ENCODE data around the gene FNDC1. TPM values are rescaled to one million over a fixed set of nuclear protein-coding genes. Genes with fewer than 3 reads are reported as not detected.

Gene FNDC1
- total and polyA plus RNA-seq, 2 donors (not counting 1 experiment from before 2014, with no cell fraction given), result not detected

DNA sequence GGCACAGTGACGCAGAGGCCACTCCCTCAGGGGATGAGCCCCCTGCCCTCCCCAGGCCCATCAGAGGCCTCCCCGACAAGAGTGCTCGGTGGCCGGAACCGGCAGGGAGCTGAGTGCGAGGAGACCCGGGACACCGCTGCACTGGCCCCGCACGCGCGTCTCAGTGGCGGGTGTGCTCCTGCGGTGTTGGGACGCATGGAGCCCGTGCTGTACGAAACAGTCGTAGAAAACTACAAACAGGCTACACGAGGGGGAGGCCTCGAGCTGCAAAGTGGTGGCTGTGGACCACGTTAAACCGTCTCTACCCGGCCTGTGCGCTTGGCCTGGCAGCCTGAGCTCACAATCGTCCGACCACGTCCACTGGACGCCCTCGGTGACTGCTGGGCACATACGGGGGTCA is 40.2 kb upstream of the FNDC1 start:
- Histone ChIP-seq H3K79me2 (ENCODE audit: control insufficient read depth, insufficient read depth, low read length) (no peaks in the 10 kb centered on the region), H3K27me3 (replicated peaks in 1 of 4; ENCODE audit: control extremely low read depth in 1 of 4, control insufficient read depth in 3 of 4, insufficient read depth in 4 of 4, low read length in 3 of 4) (no peaks in the 10 kb centered on the region), H3K4me3 (ENCODE audit: control extremely low read depth in 1 of 5, extremely low read depth in 1 of 5, insufficient read depth in 1 of 5, low read depth in 2 of 5, low read length in 4 of 5) (no peak overlapping the region), H4K20me1 (ENCODE audit: control insufficient read depth, insufficient read depth, low read length, poor library complexity, severe bottlenecking) (no peaks in the 10 kb centered on the region), H3K4me2 (replicated peaks; ENCODE audit: low read depth, low read length, poor library complexity, severe bottlenecking) (no peak overlapping the region), H3K27ac (ENCODE audit: low read length in 2 of 2) (no peak overlapping the region), H3K4me1 (ENCODE audit: control insufficient read depth in 2 of 2, insufficient read depth in 2 of 2, low read length in 2 of 2) (peaks cover 31 to 35% of the 10 kb centered on the region in 2 donors), H3K9ac (ENCODE audit: low read length) (no peak overlapping the region), H3K9me3 (ENCODE audit: control extremely low read depth in 1 of 3, control insufficient read depth in 2 of 3, insufficient read depth in 1 of 3, low read length in 2 of 3) (peaks cover 0 to 10% (median 0%) of the 10 kb centered on the region in 3 donors), H3K36me3 (replicated peaks in 1 of 2; ENCODE audit: control extremely low read depth in 1 of 2, control insufficient read depth in 1 of 2, extremely low read depth in 1 of 2, insufficient read depth in 2 of 2, low read length in 1 of 2) (no peaks in the 10 kb centered on the region), H2AFZ (ENCODE audit: insufficient read depth, low read depth, low read length, poor library complexity, severe bottlenecking) (no peak overlapping the region)
- 96% methylated on average over 30 of the region's 30 CpGs for WGBS (ENCODE audit: insufficient coverage)
- Mint-ChIP-seq H3K4me1 (peaks cover 49% of the 10 kb centered on the region), H3K9me3 (ENCODE audit: insufficient read depth) (no peaks in the 10 kb centered on the region), H3K27me3 (no peaks in the 10 kb centered on the region), H3K4me3 (no peak overlapping the region), H3K27ac (peak overlapping the region; percentile 71)
- intact Hi-C loops (cut with micrococcal nuclease), result loop anchor here (5.0 kb wide), 1 partner anchor 37 kb away; no protein-coding TSS in a partner anchor
- no peak for TF ChIP-seq EZH2 (IDR thresholded peaks at IDR 0.05; ENCODE audit: borderline replicate concordance, insufficient read depth, low read depth, low read length, poor library complexity, severe bottlenecking)
- TF ChIP-seq, protein P1, sequence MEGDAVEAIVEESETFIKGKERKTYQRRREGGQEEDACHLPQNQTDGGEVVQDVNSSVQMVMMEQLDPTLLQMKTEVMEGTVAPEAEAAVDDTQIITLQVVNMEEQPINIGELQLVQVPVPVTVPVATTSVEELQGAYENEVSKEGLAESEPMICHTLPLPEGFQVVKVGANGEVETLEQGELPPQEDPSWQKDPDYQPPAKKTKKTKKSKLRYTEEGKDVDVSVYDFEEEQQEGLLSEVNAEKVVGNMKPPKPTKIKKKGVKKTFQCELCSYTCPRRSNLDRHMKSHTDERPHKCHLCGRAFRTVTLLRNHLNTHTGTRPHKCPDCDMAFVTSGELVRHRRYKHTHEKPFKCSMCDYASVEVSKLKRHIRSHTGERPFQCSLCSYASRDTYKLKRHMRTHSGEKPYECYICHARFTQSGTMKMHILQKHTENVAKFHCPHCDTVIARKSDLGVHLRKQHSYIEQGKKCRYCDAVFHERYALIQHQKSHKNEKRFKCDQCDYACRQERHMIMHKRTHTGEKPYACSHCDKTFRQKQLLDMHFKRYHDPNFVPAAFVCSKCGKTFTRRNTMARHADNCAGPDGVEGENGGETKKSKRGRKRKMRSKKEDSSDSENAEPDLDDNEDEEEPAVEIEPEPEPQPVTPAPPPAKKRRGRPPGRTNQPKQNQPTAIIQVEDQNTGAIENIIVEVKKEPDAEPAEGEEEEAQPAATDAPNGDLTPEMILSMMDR (IDR thresholded peaks at IDR 0.05), result no peak
- ChIA-PET CTCF (interaction anchor here (1.4 to 36.8 kb wide), 7 partner anchors 1 to 118 kb away, joined by 3 to 1002 read pairs (median 9); partner anchors contain the start of gene RSPH3), POLR2A (interaction anchor here (0.7 to 1.8 kb wide), 3 partner anchors 11 to 66 kb away, joined by 3 to 7 read pairs (median 3); no protein-coding TSS in a partner anchor)
- ATAC-seq (ENCODE audit: low read depth) (no peak), DNase-seq (no peak)

DNA sequence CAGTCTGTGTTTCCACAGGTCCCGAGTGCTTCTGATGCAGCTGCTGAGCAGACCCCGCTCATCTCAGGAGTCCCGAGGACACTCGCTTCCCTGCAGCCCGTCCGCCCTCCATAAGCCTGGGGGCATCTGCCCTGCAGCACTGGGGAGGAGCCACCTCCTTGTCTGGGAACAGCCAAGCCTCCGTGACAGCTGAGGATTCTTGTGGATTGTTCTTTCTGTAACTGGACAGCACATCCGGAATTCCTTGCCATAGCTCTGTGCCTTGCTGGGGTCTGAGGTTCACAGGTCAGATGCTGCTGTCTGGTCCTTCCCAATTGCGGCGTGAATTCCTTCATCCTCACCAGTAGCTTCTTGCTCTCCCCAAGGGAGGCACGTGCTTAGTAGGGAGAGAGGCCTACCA is 38.4 kb upstream of the FNDC1 start:
- ChIA-PET CTCF (interaction anchor here (0.8 to 31.6 kb wide), 4 partner anchors 20 to 120 kb away, joined by 3 to 1002 read pairs (median 367); partner anchors contain the start of gene RSPH3), POLR2A (no interaction called here)
- H3K9me3 Mint-ChIP-seq (ENCODE audit: insufficient read depth), result no peaks in the 10 kb centered on the region
- Histone ChIP-seq H3K9me3 (ENCODE audit: control extremely low read depth in 1 of 3, control insufficient read depth in 2 of 3, insufficient read depth in 1 of 3, low read length in 2 of 3) (peaks cover 0 to 10% (median 0%) of the 10 kb centered on the region in 3 donors), H3K4me1 (ENCODE audit: control insufficient read depth in 2 of 2, insufficient read depth in 2 of 2, low read length in 2 of 2) (peaks cover 37 to 44% of the 10 kb centered on the region in 2 donors), H3K36me3 (replicated peaks in 1 of 2; ENCODE audit: control extremely low read depth in 1 of 2, control insufficient read depth in 1 of 2, extremely low read depth in 1 of 2, insufficient read depth in 2 of 2, low read length in 1 of 2) (no peaks in the 10 kb centered on the region), H4K20me1 (ENCODE audit: control insufficient read depth, insufficient read depth, low read length, poor library complexity, severe bottlenecking) (no peaks in the 10 kb centered on the region), H3K79me2 (ENCODE audit: control insufficient read depth, insufficient read depth, low read length) (no peaks in the 10 kb centered on the region), H3K27ac (ENCODE audit: low read length in 2 of 2) (no peak overlapping the region), H3K4me3 (ENCODE audit: control extremely low read depth in 1 of 5, extremely low read depth in 1 of 5, insufficient read depth in 1 of 5, low read depth in 2 of 5, low read length in 4 of 5) (no peak overlapping the region), H2AFZ (ENCODE audit: insufficient read depth, low read depth, low read length, poor library complexity, severe bottlenecking) (no peak overlapping the region), H3K4me2 (replicated peaks; ENCODE audit: low read depth, low read length, poor library complexity, severe bottlenecking) (no peak overlapping the region), H3K9ac (ENCODE audit: low read length) (no peak overlapping the region), H3K27me3 (replicated peaks in 1 of 4; ENCODE audit: control extremely low read depth in 1 of 4, control insufficient read depth in 3 of 4, insufficient read depth in 4 of 4, low read length in 3 of 4) (no peaks in the 10 kb centered on the region)
- no peaks in the 10 kb centered on the region for H3K27me3 Mint-ChIP-seq
- H3K4me1 Mint-ChIP-seq, result peaks cover 55% of the 10 kb centered on the region
- peak overlapping the region; percentile 86 for H3K27ac Mint-ChIP-seq
- TF ChIP-seq EZH2 (IDR thresholded peaks at IDR 0.05; ENCODE audit: borderline replicate concordance, insufficient read depth, low read depth, low read length, poor library complexity, severe bottlenecking), result no peak
- TF ChIP-seq, protein P1 (IDR thresholded peaks at IDR 0.05), result no peak
- no peak overlapping the region for H3K4me3 Mint-ChIP-seq
- no peak for ATAC-seq (ENCODE audit: low read depth)
- intact Hi-C loops (cut with micrococcal nuclease), result no loop called here
- DNase-seq, result no peak
- WGBS (ENCODE audit: insufficient coverage), result 97% methylated on average over 8 of the region's 11 CpGs

Data from B cell (primary cell).